Panc1 (cell line): ENCODE data around the gene ARF1. TPM values are rescaled to one million over a fixed set of nuclear protein-coding genes. Genes with fewer than 3 reads are reported as not detected.

Experiments used
- ATAC-seq: fragments of 200-7000 bp; cut with Tn5 transposase; 2 replicates; pipeline ENCODE4 v1.9.1; 2020; ENCODE audit warnings: mild to moderate bottlenecking, moderate library complexity
- BruUV-seq: library from RNA; stranded (reverse); fragments of 400-500 nt; replicated peaks from 2 replicates; lab custom pipeline; 2021; lab: Mats Ljungman, UMichigan
- CTCF ChIA-PET: fragments of 300-600 bp; sonication (Branson Sonifier 250); formaldehyde crosslinking; loops from one replicate; lab custom pipeline; 2022; ENCODE audit warnings: antibody characterized with exemption; lab: Charles Lee
- POLR2A ChIA-PET: fragments of 300-600 bp; sonication (Branson Sonifier 250); formaldehyde crosslinking; loops from one replicate; lab custom pipeline; 2022; ENCODE audit warnings: antibody characterized with exemption; lab: Charles Lee
- DNase-seq: peaks from one replicate; pipeline ENCODE4 v3.0.0-alpha.2; 2010; ENCODE audit warnings: low read depth, low spot score
- H3K27ac ChIP-seq: 2 replicates; pipeline ENCODE4 v1.5.1; 2011; ENCODE audit warnings: mild to moderate bottlenecking, low read length, inconsistent platforms
- H3K27me3 ChIP-seq: fragments of 200-500 bp; sonication (Bioruptor generic); 2 replicates; pipeline ENCODE4 v1.6.0; 2014; ENCODE audit warnings: low read length, inconsistent platforms; ENCODE audit not compliant: control insufficient read depth, insufficient read depth
- H3K36me3 ChIP-seq: fragments of 200-500 bp; sonication (Bioruptor generic); 2 replicates; pipeline ENCODE4 v1.5.1; 2014; ENCODE audit warnings: inconsistent platforms, mild to moderate bottlenecking, low read length, moderate library complexity; ENCODE audit not compliant: control insufficient read depth, insufficient read depth
- H3K4me1 ChIP-seq: 2 replicates; pipeline ENCODE4 v1.5.1; 2011; ENCODE audit warnings: inconsistent platforms, mild to moderate bottlenecking, low read length, moderate library complexity; ENCODE audit not compliant: control insufficient read depth, insufficient read depth
- H3K4me3 ChIP-seq, 2 experiments: 2 replicates each; pipeline ENCODE4 v1.5.1; 2011 to 2012; ENCODE audit warnings: low read depth in 2 of 2, low read length in 2 of 2, mild to moderate bottlenecking in 2 of 2, inconsistent platforms in 1 of 2, moderate library complexity in 1 of 2
- H3K9me3 ChIP-seq: fragments of 200-500 bp; sonication (Bioruptor generic); 2 replicates; pipeline ENCODE4 v1.5.1; 2014; ENCODE audit warnings: low read depth, mild to moderate bottlenecking, inconsistent platforms, low read length, moderate library complexity; ENCODE audit not compliant: control insufficient read depth, insufficient read depth
- POLR2AphosphoS5 ChIP-seq: IDR thresholded peaks from 2 replicates; pipeline ENCODE4 v1.6.1; 2012; ENCODE audit warnings: mild to moderate bottlenecking, low read depth, low read length, moderate library complexity
- SIN3A ChIP-seq: IDR thresholded peaks from 2 replicates; pipeline ENCODE4 v1.6.1; 2012; ENCODE audit warnings: low read depth, mild to moderate bottlenecking, low read length, moderate library complexity, borderline replicate concordance; ENCODE audit not compliant: insufficient read depth
- TCF7L2 ChIP-seq: IDR thresholded peaks from 2 replicates; pipeline ENCODE4 v1.6.1; 2011; ENCODE audit warnings: mild to moderate bottlenecking, low read depth, low read length, inconsistent platforms
- in situ Hi-C: cut with HindIII; loops from 2 replicates; pipeline ENCODE4 v1.10.0; 2016; ENCODE audit warnings: low sequenced_read_pairs, low pct_unique_long_range_greater_than_20kb
- intact Hi-C: fragments of 100-400 bp; cut with micrococcal nuclease; formaldehyde crosslinking; loops from one replicate; pipeline ENCODE4 v1.10.0; 2022; ENCODE audit not compliant: unreplicated experiment
- total RNA-seq: library from RNA; stranded (reverse); gene quantifications from one replicate; pipeline ENCODE4 v1.2.1, GENCODE V29; 2021; ENCODE audit not compliant: unreplicated experiment
- TF ChIP-seq, protein P1 (sequence below): fragments of 450-650 bp; IDR thresholded peaks from 2 replicates; pipeline ENCODE4 v1.5.1; 2017; ENCODE audit warnings: mild to moderate bottlenecking
- TF ChIP-seq, protein P2 (sequence below), 2 experiments: IDR thresholded peaks; 2 replicates each; pipeline ENCODE4 v1.6.1; 2011 to 2012; ENCODE audit warnings: low read depth in 2 of 2, control low read depth in 1 of 2, low read length in 1 of 2, mild to moderate bottlenecking in 1 of 2, moderate library complexity in 1 of 2; ENCODE audit not compliant: insufficient read depth in 1 of 2

The ARF1 gene
- total RNA-seq, 1 experiment from 2014 or later, result 321 TPM

DNA sequence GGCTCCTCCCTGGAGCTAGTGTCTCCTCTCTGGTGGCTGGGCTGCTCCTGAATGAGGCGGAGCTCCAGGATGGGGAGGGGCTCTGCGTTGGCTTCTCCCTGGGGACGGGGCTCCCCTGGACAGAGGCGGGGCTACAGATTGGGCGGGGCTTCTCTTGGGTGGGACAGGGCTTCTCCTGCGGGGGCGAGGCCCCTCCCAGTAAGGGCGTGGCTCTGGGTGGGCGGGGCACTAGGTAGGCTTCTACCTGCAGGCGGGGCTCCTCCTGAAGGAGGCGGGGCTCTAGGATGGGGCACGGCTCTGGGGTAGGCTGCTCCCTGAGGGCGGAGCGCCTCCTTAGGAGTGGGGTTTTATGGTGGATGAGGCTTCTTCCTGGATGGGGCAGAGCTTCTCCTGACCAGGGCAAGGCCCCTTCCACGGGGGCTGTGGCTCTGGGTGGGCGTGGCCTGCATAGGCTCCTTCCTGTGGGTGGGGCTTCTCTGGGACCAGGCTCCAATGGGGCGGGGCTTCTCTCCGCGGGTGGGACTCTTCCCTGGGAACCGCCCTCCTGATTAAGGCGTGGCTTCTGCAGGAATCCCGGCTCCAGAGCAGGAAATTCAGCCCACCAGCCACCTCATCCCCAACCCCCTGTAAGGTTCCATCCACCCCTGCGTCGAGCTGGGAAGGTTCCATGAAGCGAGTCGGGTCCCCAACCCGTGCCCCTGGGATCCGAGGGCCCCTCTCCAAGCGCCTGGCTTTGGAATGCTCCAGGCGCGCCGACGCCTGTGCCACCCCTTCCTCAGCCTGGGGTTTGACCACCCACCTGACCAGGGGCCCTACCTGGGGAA, 22.7 kb upstream of the ARF1 start:
- no peaks in the 10 kb centered on the region for H3K9me3 ChIP-seq
- peak; percentile 52 for ATAC-seq
- ChIA-PET CTCF (interaction anchor here (0.6 to 1.0 kb wide), 4 partner anchors 9 to 60 kb away, joined by 3 to 11 read pairs (median 4); no protein-coding TSS in a partner anchor), POLR2A (interaction anchor here (0.6 kb wide), 3 partner anchors 27 to 1327 kb away, joined by 4 read pairs; no protein-coding TSS in a partner anchor)
- peaks cover 3% of the 10 kb centered on the region; the same call in 1 of the 2 replicates for H3K4me1 ChIP-seq
- TF ChIP-seq POLR2AphosphoS5 (no peak), TCF7L2 (no peak), SIN3A (no peak)
- TF ChIP-seq, protein P1, sequence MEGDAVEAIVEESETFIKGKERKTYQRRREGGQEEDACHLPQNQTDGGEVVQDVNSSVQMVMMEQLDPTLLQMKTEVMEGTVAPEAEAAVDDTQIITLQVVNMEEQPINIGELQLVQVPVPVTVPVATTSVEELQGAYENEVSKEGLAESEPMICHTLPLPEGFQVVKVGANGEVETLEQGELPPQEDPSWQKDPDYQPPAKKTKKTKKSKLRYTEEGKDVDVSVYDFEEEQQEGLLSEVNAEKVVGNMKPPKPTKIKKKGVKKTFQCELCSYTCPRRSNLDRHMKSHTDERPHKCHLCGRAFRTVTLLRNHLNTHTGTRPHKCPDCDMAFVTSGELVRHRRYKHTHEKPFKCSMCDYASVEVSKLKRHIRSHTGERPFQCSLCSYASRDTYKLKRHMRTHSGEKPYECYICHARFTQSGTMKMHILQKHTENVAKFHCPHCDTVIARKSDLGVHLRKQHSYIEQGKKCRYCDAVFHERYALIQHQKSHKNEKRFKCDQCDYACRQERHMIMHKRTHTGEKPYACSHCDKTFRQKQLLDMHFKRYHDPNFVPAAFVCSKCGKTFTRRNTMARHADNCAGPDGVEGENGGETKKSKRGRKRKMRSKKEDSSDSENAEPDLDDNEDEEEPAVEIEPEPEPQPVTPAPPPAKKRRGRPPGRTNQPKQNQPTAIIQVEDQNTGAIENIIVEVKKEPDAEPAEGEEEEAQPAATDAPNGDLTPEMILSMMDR, result no peak
- TF ChIP-seq, protein P2, sequence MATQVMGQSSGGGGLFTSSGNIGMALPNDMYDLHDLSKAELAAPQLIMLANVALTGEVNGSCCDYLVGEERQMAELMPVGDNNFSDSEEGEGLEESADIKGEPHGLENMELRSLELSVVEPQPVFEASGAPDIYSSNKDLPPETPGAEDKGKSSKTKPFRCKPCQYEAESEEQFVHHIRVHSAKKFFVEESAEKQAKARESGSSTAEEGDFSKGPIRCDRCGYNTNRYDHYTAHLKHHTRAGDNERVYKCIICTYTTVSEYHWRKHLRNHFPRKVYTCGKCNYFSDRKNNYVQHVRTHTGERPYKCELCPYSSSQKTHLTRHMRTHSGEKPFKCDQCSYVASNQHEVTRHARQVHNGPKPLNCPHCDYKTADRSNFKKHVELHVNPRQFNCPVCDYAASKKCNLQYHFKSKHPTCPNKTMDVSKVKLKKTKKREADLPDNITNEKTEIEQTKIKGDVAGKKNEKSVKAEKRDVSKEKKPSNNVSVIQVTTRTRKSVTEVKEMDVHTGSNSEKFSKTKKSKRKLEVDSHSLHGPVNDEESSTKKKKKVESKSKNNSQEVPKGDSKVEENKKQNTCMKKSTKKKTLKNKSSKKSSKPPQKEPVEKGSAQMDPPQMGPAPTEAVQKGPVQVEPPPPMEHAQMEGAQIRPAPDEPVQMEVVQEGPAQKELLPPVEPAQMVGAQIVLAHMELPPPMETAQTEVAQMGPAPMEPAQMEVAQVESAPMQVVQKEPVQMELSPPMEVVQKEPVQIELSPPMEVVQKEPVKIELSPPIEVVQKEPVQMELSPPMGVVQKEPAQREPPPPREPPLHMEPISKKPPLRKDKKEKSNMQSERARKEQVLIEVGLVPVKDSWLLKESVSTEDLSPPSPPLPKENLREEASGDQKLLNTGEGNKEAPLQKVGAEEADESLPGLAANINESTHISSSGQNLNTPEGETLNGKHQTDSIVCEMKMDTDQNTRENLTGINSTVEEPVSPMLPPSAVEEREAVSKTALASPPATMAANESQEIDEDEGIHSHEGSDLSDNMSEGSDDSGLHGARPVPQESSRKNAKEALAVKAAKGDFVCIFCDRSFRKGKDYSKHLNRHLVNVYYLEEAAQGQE (IDR thresholded peaks at IDR 0.05; ENCODE audit: insufficient read depth in 1 of 2, low read depth in 2 of 2, low read length in 1 of 2), result no peak
- no peaks in the 10 kb centered on the region for H3K36me3 ChIP-seq
- intact Hi-C loops, result no loop called here
- in situ Hi-C loops, result no loop called here
- DNase-seq, result no peak
- peaks cover 6% of the 10 kb centered on the region; the same call in 1 of the 2 replicates for H3K27me3 ChIP-seq
- no TSS peak for BruUV-seq
- peak overlapping the region; percentile 26 to 46 for H3K4me3 ChIP-seq
- no peak overlapping the region for H3K27ac ChIP-seq

DNA sequence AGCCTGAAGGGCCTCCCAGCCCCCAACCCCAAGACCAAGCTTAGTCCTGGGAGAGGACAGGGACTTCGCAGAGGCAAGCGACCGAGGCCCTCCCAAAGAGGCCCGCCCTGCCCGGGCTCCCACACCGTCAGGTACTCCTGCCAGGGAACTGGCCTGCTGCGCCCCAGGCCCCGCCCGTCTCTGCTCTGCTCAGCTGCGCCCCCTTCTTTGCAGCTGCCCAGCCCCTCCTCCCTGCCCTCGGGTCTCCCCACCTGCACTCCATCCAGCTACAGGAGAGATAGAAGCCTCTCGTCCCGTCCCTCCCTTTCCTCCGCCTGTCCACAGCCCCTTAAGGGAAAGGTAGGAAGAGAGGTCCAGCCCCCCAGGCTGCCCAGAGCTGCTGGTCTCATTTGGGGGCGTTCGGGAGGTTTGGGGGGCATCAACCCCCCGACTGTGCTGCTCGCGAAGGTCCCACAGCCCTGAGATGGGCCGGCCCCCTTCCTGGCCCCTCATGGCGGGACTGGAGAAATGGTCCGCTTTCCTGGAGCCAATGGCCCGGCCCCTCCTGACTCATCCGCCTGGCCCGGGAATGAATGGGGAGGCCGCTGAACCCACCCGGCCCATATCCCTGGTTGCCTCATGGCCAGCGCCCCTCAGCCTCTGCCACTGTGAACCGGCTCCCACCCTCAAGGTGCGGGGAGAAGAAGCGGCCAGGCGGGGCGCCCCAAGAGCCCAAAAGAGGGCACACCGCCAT, 21.9 kb upstream of the ARF1 start:
- Histone ChIP-seq H3K27me3 (peaks cover 6% of the 10 kb centered on the region; the same call in 1 of the 2 replicates), H3K27ac (no peak overlapping the region), H3K9me3 (no peaks in the 10 kb centered on the region), H3K36me3 (no peaks in the 10 kb centered on the region), H3K4me3 (peak overlapping the region; percentile 26 to 46), H3K4me1 (peaks cover 3% of the 10 kb centered on the region; the same call in 1 of the 2 replicates)
- DNase-seq, result no peak
- in situ Hi-C loops, result no loop called here
- CTCF ChIA-PET, result interaction anchor here (0.6 to 1.0 kb wide), 3 partner anchors 10 to 61 kb away, joined by 3 to 4 read pairs (median 3); no protein-coding TSS in a partner anchor
- TF ChIP-seq, protein P2 (IDR thresholded peaks at IDR 0.05; ENCODE audit: insufficient read depth in 1 of 2, low read depth in 2 of 2, low read length in 1 of 2), result no peak
- TF ChIP-seq, protein P1, result no peak
- no peak for TF ChIP-seq POLR2AphosphoS5
- ATAC-seq, result no peak
- intact Hi-C loops, result no loop called here
- POLR2A ChIA-PET, result interaction anchor here (0.6 kb wide), 3 partner anchors 26 to 1328 kb away, joined by 4 read pairs; no protein-coding TSS in a partner anchor
- no TSS peak for BruUV-seq
